DOHH2 (cell line): Measurements from ENCODE around the gene RABGAP1L.

Source experiments
- H3F3A ChIP-seq: fragments of 200-600 bp; sonication (generic), shearing (Covaris generic); 2 replicates; pipeline ENCODE4 v1.6.0; 2016; ENCODE audit warnings: antibody characterized with exemption, mild to moderate bottlenecking; ENCODE audit not compliant: control insufficient read depth, insufficient read depth
- H3K27ac ChIP-seq: fragments of 200-600 bp; sonication (generic); 2 replicates; pipeline ENCODE4 v1.5.1; 2014; ENCODE audit warnings: low read depth, mild to moderate bottlenecking, low read length, moderate library complexity
- H3K27me3 ChIP-seq: fragments of 200-600 bp; sonication (generic); 2 replicates; pipeline ENCODE4 v1.6.1; 2014; ENCODE audit warnings: mild to moderate bottlenecking, low read length, mixed read lengths; ENCODE audit not compliant: control insufficient read depth
- H3K36me3 ChIP-seq: fragments of 200-600 bp; sonication (generic); 2 replicates; pipeline ENCODE4 v1.6.1; 2014; ENCODE audit warnings: mild to moderate bottlenecking, low read length, moderate library complexity, mixed read lengths; ENCODE audit not compliant: control insufficient read depth
- H3K4me1 ChIP-seq: fragments of 200-600 bp; sonication (generic); 2 replicates; pipeline ENCODE4 v1.6.1; 2014; ENCODE audit warnings: mild to moderate bottlenecking, low read length, mixed read lengths; ENCODE audit not compliant: control insufficient read depth
- H3K4me2 ChIP-seq: fragments of 200-600 bp; sonication (generic); 2 replicates; pipeline ENCODE4 v1.6.0; 2014; ENCODE audit warnings: mild to moderate bottlenecking, low read length, moderate library complexity
- H3K4me3 ChIP-seq: fragments of 200-600 bp; sonication (generic); 2 replicates; pipeline ENCODE4 v1.5.1; 2014; ENCODE audit warnings: mild to moderate bottlenecking, low read length, mixed read lengths
- H3K79me2 ChIP-seq: fragments of 200-600 bp; sonication (generic); 2 replicates; pipeline ENCODE4 v1.6.1; 2014; ENCODE audit warnings: mild to moderate bottlenecking, low read length, mixed read lengths; ENCODE audit not compliant: control insufficient read depth
- H3K9me2 ChIP-seq: fragments of 200-600 bp; sonication (generic); replicated peaks from 2 replicates; pipeline ENCODE4 v1.6.1; 2014; ENCODE audit warnings: mild to moderate bottlenecking, low read length, mixed read lengths; ENCODE audit not compliant: control insufficient read depth
- H3K9me3 ChIP-seq: fragments of 200-600 bp; sonication (generic); 2 replicates; pipeline ENCODE4 v1.6.1; 2014; ENCODE audit warnings: antibody characterized with exemption, low read length, mixed read lengths; ENCODE audit not compliant: control insufficient read depth, insufficient read depth
- H4K20me1 ChIP-seq: fragments of 200-600 bp; sonication (generic); 2 replicates; pipeline ENCODE4 v1.6.0; 2014; ENCODE audit warnings: low read depth, mild to moderate bottlenecking, antibody characterized with exemption, low read length, moderate library complexity; ENCODE audit not compliant: control insufficient read depth, insufficient read depth
- EZH2phosphoT487 ChIP-seq: fragments of 200-600 bp; sonication (generic); IDR thresholded peaks from 2 replicates; pipeline ENCODE4 v1.6.1; 2017; ENCODE audit warnings: borderline replicate concordance, mild to moderate bottlenecking, antibody characterized with exemption, low read length, moderate library complexity, mixed read lengths
- TF ChIP-seq, protein P1 (sequence below): fragments of 200-600 bp; sonication (generic); IDR thresholded peaks from one replicate; pipeline ENCODE4 v1.5.1; 2014; ENCODE audit warnings: antibody characterized with exemption, mild to moderate bottlenecking, low read depth, low read length; ENCODE audit not compliant: poor library complexity, severe bottlenecking

Gene RABGAP1L

DNA sequence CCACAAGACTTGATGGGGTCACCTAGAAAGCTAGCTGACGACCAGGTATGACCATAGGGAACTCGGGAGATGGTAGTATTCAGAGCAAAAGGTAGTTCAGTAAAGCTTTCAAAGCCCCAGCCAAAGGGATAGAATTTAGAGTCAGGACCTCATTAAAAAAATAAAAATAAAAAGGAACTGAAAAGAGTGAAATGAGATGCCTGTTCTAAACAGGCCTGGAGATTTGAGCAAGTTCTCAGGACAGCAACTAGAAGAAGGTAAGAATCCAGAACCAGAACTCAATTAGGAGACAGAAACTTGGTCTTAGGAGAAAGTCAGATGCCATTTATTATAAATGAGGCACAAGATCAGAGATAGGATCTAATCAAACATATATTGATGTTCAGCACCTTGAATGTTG is 575.0 kb downstream of the RABGAP1L start:
- no peak overlapping the region for H3K27ac ChIP-seq
- H3K4me2 ChIP-seq, result no peak overlapping the region
- H3K36me3 ChIP-seq, result 0 out of 2 replicates have a peak, but pooled peaks cover 3% of the 10 kb centered on the region
- peaks cover 5% of the 10 kb centered on the region; the same call in 1 of the 2 replicates for H3F3A ChIP-seq
- no peaks in the 10 kb centered on the region for H3K27me3 ChIP-seq
- H3K9me3 ChIP-seq, result no peaks in the 10 kb centered on the region
- H4K20me1 ChIP-seq, result no peaks in the 10 kb centered on the region
- 0 out of 2 replicates have a peak, but pooled peaks cover under 1% of the 10 kb centered on the region for H3K79me2 ChIP-seq
- H3K4me3 ChIP-seq, result no peak overlapping the region
- TF ChIP-seq, protein P1, sequence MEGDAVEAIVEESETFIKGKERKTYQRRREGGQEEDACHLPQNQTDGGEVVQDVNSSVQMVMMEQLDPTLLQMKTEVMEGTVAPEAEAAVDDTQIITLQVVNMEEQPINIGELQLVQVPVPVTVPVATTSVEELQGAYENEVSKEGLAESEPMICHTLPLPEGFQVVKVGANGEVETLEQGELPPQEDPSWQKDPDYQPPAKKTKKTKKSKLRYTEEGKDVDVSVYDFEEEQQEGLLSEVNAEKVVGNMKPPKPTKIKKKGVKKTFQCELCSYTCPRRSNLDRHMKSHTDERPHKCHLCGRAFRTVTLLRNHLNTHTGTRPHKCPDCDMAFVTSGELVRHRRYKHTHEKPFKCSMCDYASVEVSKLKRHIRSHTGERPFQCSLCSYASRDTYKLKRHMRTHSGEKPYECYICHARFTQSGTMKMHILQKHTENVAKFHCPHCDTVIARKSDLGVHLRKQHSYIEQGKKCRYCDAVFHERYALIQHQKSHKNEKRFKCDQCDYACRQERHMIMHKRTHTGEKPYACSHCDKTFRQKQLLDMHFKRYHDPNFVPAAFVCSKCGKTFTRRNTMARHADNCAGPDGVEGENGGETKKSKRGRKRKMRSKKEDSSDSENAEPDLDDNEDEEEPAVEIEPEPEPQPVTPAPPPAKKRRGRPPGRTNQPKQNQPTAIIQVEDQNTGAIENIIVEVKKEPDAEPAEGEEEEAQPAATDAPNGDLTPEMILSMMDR, result no peak
- TF ChIP-seq EZH2phosphoT487, result no peak
- peaks cover 27% of the 10 kb centered on the region for H3K4me1 ChIP-seq
- H3K9me2 ChIP-seq, result no peaks in the 10 kb centered on the region

DNA sequence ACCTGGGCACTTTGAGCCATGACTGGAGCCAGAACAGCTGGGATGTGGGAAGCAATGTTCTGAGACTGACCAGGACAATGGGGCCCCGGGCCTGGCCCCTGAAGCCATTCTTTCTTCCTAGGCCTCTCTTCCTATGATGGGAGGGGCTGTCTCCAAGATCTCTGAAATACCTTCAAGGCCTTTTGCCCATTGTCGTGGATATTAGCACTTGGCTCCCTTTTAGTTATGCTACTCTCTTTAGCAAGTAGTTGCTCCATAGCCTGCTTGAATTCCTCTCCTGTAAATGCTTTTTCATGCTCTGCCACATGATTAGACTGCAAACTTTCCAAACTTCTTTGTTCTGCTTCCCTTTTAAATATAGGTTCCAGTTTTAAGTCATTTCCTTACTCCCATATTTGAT is 577.5 kb downstream of the RABGAP1L start:
- H3K4me3 ChIP-seq, result no peak overlapping the region
- peaks cover 14% of the 10 kb centered on the region for H3K79me2 ChIP-seq
- 0 out of 2 replicates have a peak, but pooled peaks cover 3% of the 10 kb centered on the region for H3K36me3 ChIP-seq
- TF ChIP-seq EZH2phosphoT487, result no peak
- TF ChIP-seq, protein P1, result no peak
- H3K9me3 ChIP-seq, result no peaks in the 10 kb centered on the region
- peaks cover 50% of the 10 kb centered on the region for H3K4me1 ChIP-seq
- no peaks in the 10 kb centered on the region for H4K20me1 ChIP-seq
- H3K4me2 ChIP-seq, result no peak overlapping the region
- H3F3A ChIP-seq, result peaks cover 21% of the 10 kb centered on the region; the same call in 1 of the 2 replicates
- no peaks in the 10 kb centered on the region for H3K9me2 ChIP-seq
- H3K27ac ChIP-seq, result no peak overlapping the region
- no peaks in the 10 kb centered on the region for H3K27me3 ChIP-seq

DNA sequence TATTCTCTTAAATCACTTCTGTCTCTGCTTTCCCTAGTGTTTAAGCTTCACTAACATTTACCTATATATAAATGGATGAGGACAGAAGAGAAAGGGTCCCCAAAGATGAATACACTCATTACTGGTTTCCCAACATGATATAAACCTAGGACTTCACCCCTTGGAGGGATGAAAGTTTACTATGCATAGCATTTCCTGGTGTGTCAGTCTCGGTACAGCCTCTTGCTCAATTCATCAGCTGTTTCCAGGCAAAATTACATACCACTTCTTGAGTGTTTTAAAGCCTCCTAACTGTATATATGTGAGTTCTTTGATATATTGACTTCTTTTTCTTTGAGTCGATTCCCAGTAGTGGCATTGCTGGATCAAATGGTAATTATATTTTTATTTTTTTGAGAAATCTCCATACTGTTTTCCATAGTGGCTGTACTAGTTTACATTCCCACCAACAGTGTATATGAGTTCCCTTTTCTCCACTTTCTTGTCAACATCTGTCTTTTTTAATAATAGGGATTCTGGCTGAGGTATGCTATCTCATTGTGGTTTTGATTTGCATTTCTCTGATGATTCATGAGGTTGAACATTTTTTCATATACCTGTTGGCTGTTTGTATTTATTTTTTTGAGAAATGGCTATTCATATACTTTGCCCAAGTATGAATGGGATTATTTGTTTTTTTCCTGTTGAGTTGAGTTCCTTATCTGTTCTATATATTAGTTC is 581.1 kb downstream of the RABGAP1L start:
- H3K36me3 ChIP-seq, result 0 out of 2 replicates have a peak, but pooled peaks cover 3% of the 10 kb centered on the region
- H3K9me2 ChIP-seq, result no peaks in the 10 kb centered on the region
- H3K4me1 ChIP-seq, result peaks cover 78% of the 10 kb centered on the region
- H4K20me1 ChIP-seq, result no peaks in the 10 kb centered on the region
- peak overlapping the region; percentile 82 for H3K27ac ChIP-seq
- H3K79me2 ChIP-seq, result peaks cover 18% of the 10 kb centered on the region
- H3F3A ChIP-seq, result peaks cover 36% of the 10 kb centered on the region
- no peaks in the 10 kb centered on the region for H3K27me3 ChIP-seq
- no peaks in the 10 kb centered on the region for H3K9me3 ChIP-seq
- no peak for TF ChIP-seq EZH2phosphoT487
- TF ChIP-seq, protein P1, result no peak
- peak overlapping the region; percentile 60 for H3K4me3 ChIP-seq
- peak overlapping the region; percentile 67 for H3K4me2 ChIP-seq
